AG10803 (cell line): ENCODE measurements around the gene MAN1B1.

Experiments used
- DNase-seq: peaks from one replicate; pipeline ENCODE4 v3.0.0; 2010; ENCODE audit warnings: low read depth
- H3K4me3 ChIP-seq: 2 replicates; pipeline ENCODE4 v1.5.1; 2011; ENCODE audit warnings: mild to moderate bottlenecking, low read length, control low read depth
- CTCF ChIP-seq: conservative IDR thresholded peaks from 2 replicates; pipeline ENCODE4 v1.5.1; 2011; ENCODE audit warnings: mild to moderate bottlenecking, low read length, control low read depth, inconsistent platforms

MAN1B1 gene

GRCh38 chr9:137111788-137112563, 25.2 kb downstream of the MAN1B1 start:
- no peak for TF ChIP-seq CTCF
- DNase-seq = no peak
- no peak overlapping the region for H3K4me3 ChIP-seq

- H3K4me3 ChIP-seq = no peak overlapping the region
- no peak for TF ChIP-seq CTCF
- no peak for DNase-seq
Observed at GRCh38 chr9:137112564-137113384, 26.0 kb downstream of the MAN1B1 start.

GRCh38 chr9:137113385-137114159, 26.8 kb downstream of the MAN1B1 start:
- peak overlapping the region; percentile 45 for H3K4me3 ChIP-seq
- DNase-seq = peak; percentile 14
- TF ChIP-seq CTCF = no peak

- TF ChIP-seq CTCF = no peak
- no peak for DNase-seq
- peak overlapping the region; percentile 57 for H3K4me3 ChIP-seq
Observed at GRCh38 chr9:137114220-137114612, 27.4 kb downstream of the MAN1B1 start.

GRCh38 chr9:137114613-137115393, 28.0 kb downstream of the MAN1B1 start, which contains the start of gene DPP7:
Gene DPP7, minus strand, starts transcription at chr9:137114733. Its CDS starts 20 bp downstream, at chr9:137114713.
- DNase-seq = peak; percentile 40
- peak within 1 kb of the TSS; percentile 57 for H3K4me3 ChIP-seq
- no peak for TF ChIP-seq CTCF

- no peak for TF ChIP-seq CTCF
- H3K4me3 ChIP-seq = no peak overlapping the region
- no peak for DNase-seq
Observed at GRCh38 chr9:137115394-137116026, 28.7 kb downstream of the MAN1B1 start.
